Right atrium auricular region (tissue), 2 donors: ENCODE results near the gene GFI1B. TPM values are rescaled to one million over a fixed set of nuclear protein-coding genes. Genes with fewer than 3 reads are reported as not detected.
A peak's percentile ranks its signal among the peaks of the same experiment; 100 is the strongest.
"Not testable (repeated sequence)": the region's sequence is repeated elsewhere in the genome, so short reads cannot be mapped to it uniquely, and the experiment has no call there.

Experiments used
- DNase-seq: peaks from one replicate; pipeline ENCODE4 v3.0.0-alpha.2; 2019; ENCODE audit warnings: low spot score
- H3K27ac ChIP-seq, 2 donors: fragments of 200-600 bp; sonication (generic); 1 replicate in 1 of 2; 2 replicates in 1 of 2; pipeline ENCODE4 v1.5.1; 2016 to 2019
- H3K27me3 ChIP-seq, 2 donors: fragments of 200-600 bp; sonication (generic); one replicate each; pipeline versions ENCODE4 v1.5.1 to v1.6.0; 2017 to 2019
- H3K36me3 ChIP-seq: fragments of 200-600 bp; sonication (generic); one replicate; pipeline ENCODE4 v1.5.1; 2016
- H3K4me1 ChIP-seq, 2 donors: fragments of 200-600 bp; sonication (generic); one replicate each; pipeline versions ENCODE4 v1.5.1 to v1.6.0; 2017 to 2019
- H3K4me3 ChIP-seq, 2 donors: fragments of 200-600 bp; sonication (generic); 1 replicate in 1 of 2; 2 replicates in 1 of 2; pipeline ENCODE4 v1.5.1; 2017 to 2019; ENCODE audit warnings: mild to moderate bottlenecking in 1 of 2, moderate library complexity in 1 of 2
- H3K9me3 ChIP-seq, 2 donors: fragments of 200-600 bp; sonication (generic); one replicate each; pipeline ENCODE4 v1.5.1; 2019
- microRNA-seq, 2 donors: library from miRNA; unstranded; fragments of <30 nt; microRNA quantifications; one replicate each; pipeline ENCODE4, GENCODE V29; 2016 to 2017; ENCODE audit warnings: borderline number of aligned reads in 2 of 2, borderline replicate concordance in 1 of 2
- total RNA-seq, 2 donors: library from RNA; depleted of rRNA; stranded (reverse); fragments of >200 nt; gene quantifications; one replicate each; pipeline ENCODE4 v1.1.0, GENCODE V29; 2016
- TF ChIP-seq, protein P1 (sequence below), 2 donors: fragments of 200-600 bp; sonication (generic); IDR thresholded peaks; one replicate each; pipeline ENCODE4 v1.5.1; 2019; ENCODE audit warnings: antibody characterized with exemption in 2 of 2

GFI1B gene
- total RNA-seq, 2 donors from 2014 or later, result 0.35 TPM; not detected in 1

DNA sequence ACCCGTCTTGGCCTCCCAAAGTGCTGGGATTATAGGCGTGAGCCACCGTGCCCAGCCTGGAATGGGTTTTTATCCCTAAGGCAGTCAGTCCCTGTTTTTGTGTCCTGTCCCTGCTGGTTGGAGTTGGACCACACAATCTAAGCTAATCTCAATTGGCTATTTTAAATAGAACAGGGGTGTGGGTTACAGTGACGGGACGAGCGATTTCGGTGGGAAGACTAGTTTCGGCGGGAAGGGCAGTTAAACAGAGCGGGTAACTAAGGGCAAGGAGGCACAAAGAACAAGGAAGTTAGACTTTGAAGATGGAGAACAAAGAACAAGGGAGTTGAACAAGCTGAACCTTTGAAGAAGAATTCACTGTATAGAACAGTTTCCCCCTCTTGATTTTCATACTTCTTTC, 53.7 kb downstream of the GFI1B start:
- Histone ChIP-seq H3K27me3 (no peaks in the 10 kb centered on the region), H3K36me3 (no peaks in the 10 kb centered on the region), H3K27ac (no peak overlapping the region), H3K9me3 (no peaks in the 10 kb centered on the region), H3K4me1 (peaks cover 0 to 35% of the 10 kb centered on the region in 2 donors), H3K4me3 (no peak overlapping the region)
- no peak for DNase-seq
- TF ChIP-seq, protein P1, sequence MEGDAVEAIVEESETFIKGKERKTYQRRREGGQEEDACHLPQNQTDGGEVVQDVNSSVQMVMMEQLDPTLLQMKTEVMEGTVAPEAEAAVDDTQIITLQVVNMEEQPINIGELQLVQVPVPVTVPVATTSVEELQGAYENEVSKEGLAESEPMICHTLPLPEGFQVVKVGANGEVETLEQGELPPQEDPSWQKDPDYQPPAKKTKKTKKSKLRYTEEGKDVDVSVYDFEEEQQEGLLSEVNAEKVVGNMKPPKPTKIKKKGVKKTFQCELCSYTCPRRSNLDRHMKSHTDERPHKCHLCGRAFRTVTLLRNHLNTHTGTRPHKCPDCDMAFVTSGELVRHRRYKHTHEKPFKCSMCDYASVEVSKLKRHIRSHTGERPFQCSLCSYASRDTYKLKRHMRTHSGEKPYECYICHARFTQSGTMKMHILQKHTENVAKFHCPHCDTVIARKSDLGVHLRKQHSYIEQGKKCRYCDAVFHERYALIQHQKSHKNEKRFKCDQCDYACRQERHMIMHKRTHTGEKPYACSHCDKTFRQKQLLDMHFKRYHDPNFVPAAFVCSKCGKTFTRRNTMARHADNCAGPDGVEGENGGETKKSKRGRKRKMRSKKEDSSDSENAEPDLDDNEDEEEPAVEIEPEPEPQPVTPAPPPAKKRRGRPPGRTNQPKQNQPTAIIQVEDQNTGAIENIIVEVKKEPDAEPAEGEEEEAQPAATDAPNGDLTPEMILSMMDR (IDR thresholded peaks at IDR 0.05), result no peak

- no peaks in the 10 kb centered on the region for H3K36me3 ChIP-seq
- H3K4me1 ChIP-seq, result peaks cover 0 to 22% of the 10 kb centered on the region in 2 donors
- DNase-seq, result no peak
- TF ChIP-seq, protein P1 (IDR thresholded peaks at IDR 0.05), result no peak
- H3K9me3 ChIP-seq, result no peaks in the 10 kb centered on the region
- H3K4me3 ChIP-seq, result no peak overlapping the region
- no peaks in the 10 kb centered on the region for H3K27me3 ChIP-seq
- H3K27ac ChIP-seq, result no peak overlapping the region
These were observed 57.2 kb downstream of the GFI1B start for GRCh38 chr9:133035669-133036068.

DNA sequence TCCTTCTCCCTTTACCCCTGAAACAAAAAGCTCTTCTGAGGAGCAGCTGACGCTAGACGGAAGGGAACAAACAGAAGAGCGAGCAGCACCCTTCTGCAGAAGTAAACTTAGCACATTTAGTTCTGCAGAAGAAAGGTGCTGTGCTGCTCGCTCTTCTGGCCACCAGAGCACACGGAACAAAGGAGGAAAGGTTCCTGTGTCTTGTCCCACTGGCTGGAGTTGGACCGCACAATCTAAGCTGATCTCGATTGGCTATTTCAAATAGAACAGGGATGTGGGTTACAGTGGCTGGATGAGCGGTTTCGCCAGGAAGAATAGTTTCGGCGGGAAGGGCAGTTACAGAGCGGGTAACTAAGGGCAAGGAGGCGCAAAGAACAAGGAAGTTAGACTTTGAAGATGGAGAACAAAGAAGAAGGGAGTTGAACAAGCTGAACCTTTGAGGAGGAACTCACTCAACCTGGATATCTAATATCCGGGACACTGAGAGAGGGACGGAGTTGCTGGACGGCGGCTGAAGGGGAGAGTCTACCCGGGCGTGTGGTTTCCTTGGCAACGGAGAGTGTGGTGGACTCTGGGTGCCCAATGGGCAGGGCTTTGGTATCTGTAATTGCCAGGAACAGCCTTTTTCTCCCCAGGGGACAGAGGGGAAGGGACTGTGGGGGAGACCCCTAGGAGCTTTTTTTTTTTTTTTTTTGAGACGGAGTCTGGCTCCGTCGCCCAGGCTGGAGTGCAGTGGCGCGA, 59.5 kb downstream of the GFI1B start:
- DNase-seq, result no peak
- TF ChIP-seq, protein P1 (IDR thresholded peaks at IDR 0.05), result no peak
- H3K4me1 ChIP-seq, result peaks cover 0 to 5% of the 10 kb centered on the region in 2 donors
- no peak overlapping the region for H3K4me3 ChIP-seq
- no peaks in the 10 kb centered on the region for H3K9me3 ChIP-seq
- H3K27me3 ChIP-seq, result no peaks in the 10 kb centered on the region
- H3K27ac ChIP-seq, result no peak overlapping the region
- H3K36me3 ChIP-seq, result peaks cover 14% of the 10 kb centered on the region

- DNase-seq, H3K27me3 ChIP-seq, H3K9me3 ChIP-seq, H3K4me1 ChIP-seq, H3K27ac ChIP-seq, H3K4me3 ChIP-seq: not testable (repeated sequence)
- TF ChIP-seq, protein P1 (IDR thresholded peaks at IDR 0.05), result peak; percentile 29 to 65
- H3K36me3 ChIP-seq, result peaks cover 44% of the 10 kb centered on the region
These were observed 62.5 kb downstream of the GFI1B start for GRCh38 chr9:133040892-133041479.

Small RNAs within 50 kb of the gene (microRNA-seq; reads per million reads assigned to microRNA genes)
- gene MIR548AW, result 3.5 reads per million in 2 donors

Other genes with a start within 250 kb of the GFI1B start
- under 1 TPM in 1 of 2 donors, not detected in 1; 0.19 TPM for gene AK8, start 100.4 kb upstream of the GFI1B start, total RNA-seq
- 10 to 100 TPM in 1 of 2 donors, 1 to 10 TPM in 1; 8.1 to 17.1 TPM for gene SPACA9, start 99.8 kb upstream of the GFI1B start, total RNA-seq
- gene TSC1, start 34.1 kb upstream of the GFI1B start, total RNA-seq, result 10 to 100 TPM; 27.6 to 36.4 TPM
- gene GTF3C5, start 52.3 kb downstream of the GFI1B start, total RNA-seq, result 10 to 100 TPM; 30.5 to 31.1 TPM
- 1 to 10 TPM in 1 of 2 donors, under 1 TPM in 1; 0.94 to 1.9 TPM for gene CEL, start 83.3 kb downstream of the GFI1B start, total RNA-seq
- 10 to 100 TPM; 26.7 to 30.1 TPM for gene RALGDS, start 142.5 kb downstream of the GFI1B start, total RNA-seq
- gene GBGT1, start 185.2 kb downstream of the GFI1B start, total RNA-seq, result 10 to 100 TPM; 15.5 to 16.8 TPM
- gene OBP2B, start 230.6 kb downstream of the GFI1B start, total RNA-seq, result not detected